H1 (cell line): Measurements from ENCODE around the gene TSC22D3. TPM values are rescaled to one million over a fixed set of nuclear protein-coding genes. Genes with fewer than 3 reads are reported as not detected.
A peak's percentile ranks its signal among the peaks of the same experiment; 100 is the strongest.

Experiments used
- CTCF ChIA-PET: fragments of 300-600 bp; sonication (Branson Sonifier 250); formaldehyde crosslinking; loops from one replicate; lab custom pipeline; 2021; ENCODE audit not compliant: partially characterized antibody; lab: Charles Lee
- POLR2A ChIA-PET: fragments of 300-600 bp; sonication (Branson Sonifier 250); formaldehyde crosslinking; loops from one replicate; lab custom pipeline; 2021; ENCODE audit warnings: inconsistent platforms; ENCODE audit not compliant: partially characterized antibody; lab: Charles Lee
- DNase-seq, 2 experiments: peaks; one replicate each; pipeline versions ENCODE4 v3.0.0 to v3.0.0-alpha.2; 2010 to 2022; ENCODE audit warnings: low spot score in 2 of 2, low read depth in 1 of 2, mixed read lengths in 1 of 2
- FAIRE-seq: peaks from 2 replicates; lab custom pipeline; 2011; peaks lifted over from hg19 to GRCh38; lab: Jason Lieb, UNC
- H2AFZ ChIP-seq: 2 replicates; pipeline ENCODE4 v1.8.1; 2012; ENCODE audit warnings: low read length, inconsistent platforms
- H2AK5ac ChIP-seq: 2 replicates; pipeline ENCODE4 v1.6.1; 2013; ENCODE audit warnings: low read depth, low read length
- H2BK120ac ChIP-seq: replicated peaks from 2 replicates; pipeline ENCODE3; 2013; ENCODE audit warnings: low read depth, low read length, inconsistent platforms
- H2BK12ac ChIP-seq: 2 replicates; pipeline ENCODE4 v1.6.1; 2013; ENCODE audit warnings: low read depth, low read length
- H2BK15ac ChIP-seq: 2 replicates; pipeline ENCODE4 v1.6.1; 2013; ENCODE audit warnings: low read length
- H2BK20ac ChIP-seq: 2 replicates; pipeline ENCODE4 v1.6.1; 2013; ENCODE audit warnings: low read length
- H2BK5ac ChIP-seq: 2 replicates; pipeline ENCODE4 v1.6.1; 2013; ENCODE audit warnings: low read depth, low read length
- H3K14ac ChIP-seq: 2 replicates; pipeline ENCODE4 v1.6.1; 2013; ENCODE audit warnings: inconsistent platforms; ENCODE audit not compliant: insufficient read length
- H3K18ac ChIP-seq: 2 replicates; pipeline ENCODE4 v1.6.1; 2013; ENCODE audit warnings: low read length; ENCODE audit errors: extremely low read depth
- H3K23ac ChIP-seq: 2 replicates; pipeline ENCODE4 v1.6.1; 2013; ENCODE audit warnings: inconsistent platforms; ENCODE audit not compliant: insufficient read length
- H3K23me2 ChIP-seq: 2 replicates; pipeline ENCODE4 v1.6.1; 2013; ENCODE audit warnings: low read depth, low read length
- H3K27ac ChIP-seq: 2 replicates; pipeline ENCODE4 v1.6.1; 2011; ENCODE audit warnings: low read depth, low read length, inconsistent platforms
- H3K27me3 ChIP-seq, 4 experiments: replicated peaks in 1 of 4; 1 replicate in 1 of 4; 2 replicates in 3 of 4; pipeline versions ENCODE4 v1.6.1 to v1.8.1; 2011 to 2013; ENCODE audit warnings: low read length in 3 of 4, mild to moderate bottlenecking in 3 of 4, inconsistent platforms in 2 of 4, mixed read lengths in 2 of 4, moderate library complexity in 1 of 4; ENCODE audit not compliant: control insufficient read depth in 3 of 4, insufficient read depth in 3 of 4; ENCODE audit errors: extremely low read depth in 1 of 4
- H3K36me3 ChIP-seq, 4 experiments: 2 replicates each; pipeline versions ENCODE4 v1.6.1 to v1.8.1; 2011 to 2013; ENCODE audit warnings: mild to moderate bottlenecking in 4 of 4, low read length in 3 of 4, moderate library complexity in 2 of 4, control low read depth in 1 of 4, inconsistent platforms in 1 of 4; ENCODE audit not compliant: insufficient read depth in 4 of 4, control insufficient read depth in 2 of 4
- H3K4ac ChIP-seq: replicated peaks from 2 replicates; pipeline ENCODE3; 2013; ENCODE audit warnings: low read length, low read depth, mixed read lengths, inconsistent platforms; ENCODE audit not compliant: insufficient read length
- H3K4me1 ChIP-seq, 4 experiments: replicated peaks in 1 of 4; 1 replicate in 1 of 4; 2 replicates in 3 of 4; pipeline versions ENCODE4 v1.6.1 to v1.8.1; 2011 to 2013; ENCODE audit warnings: low read length in 3 of 4, inconsistent platforms in 2 of 4, mixed read lengths in 1 of 4; ENCODE audit not compliant: insufficient read depth in 4 of 4, control insufficient read depth in 3 of 4
- H3K4me2 ChIP-seq, 2 experiments: 2 replicates each; pipeline versions ENCODE4 v1.6.1 to v1.8.1; 2011 to 2013; ENCODE audit warnings: low read depth in 2 of 2, low read length in 2 of 2, control low read depth in 1 of 2, inconsistent platforms in 1 of 2, mild to moderate bottlenecking in 1 of 2; ENCODE audit not compliant: insufficient read depth in 1 of 2
- H3K4me3 ChIP-seq, 4 experiments: fragments of 200-600, 300-600 bp in 1 of 4; sonication (generic), shearing (Covaris generic), sonication (Bioruptor Twin) in 1 of 4; 2 replicates each; pipeline versions ENCODE4 v1.5.1 to v1.8.1; 2011 to 2016; ENCODE audit warnings: low read length in 4 of 4, low read depth in 3 of 4, control low read depth in 2 of 4, inconsistent platforms in 2 of 4, mild to moderate bottlenecking in 2 of 4, mixed read lengths in 1 of 4, moderate library complexity in 1 of 4; ENCODE audit not compliant: insufficient read depth in 2 of 4; ENCODE audit errors: extremely low read depth in 1 of 4
- H3K56ac ChIP-seq: replicated peaks from 2 replicates; pipeline ENCODE3; 2013; ENCODE audit warnings: low read depth, mild to moderate bottlenecking, mixed read lengths, low read length, inconsistent platforms; ENCODE audit not compliant: insufficient read length
- H3K79me1 ChIP-seq: 2 replicates; pipeline ENCODE4 v1.6.1; 2013; ENCODE audit warnings: low read depth, low read length, control low read depth
- H3K79me2 ChIP-seq, 2 experiments: 2 replicates each; pipeline versions ENCODE4 v1.6.1 to v1.8.1; 2012 to 2013; ENCODE audit warnings: low read length in 2 of 2, mild to moderate bottlenecking in 2 of 2, inconsistent platforms in 1 of 2; ENCODE audit not compliant: insufficient read depth in 2 of 2, control insufficient read depth in 1 of 2
- H3K9ac ChIP-seq, 4 experiments: replicated peaks in 1 of 4; 1 replicate in 1 of 4; 2 replicates in 3 of 4; pipeline versions ENCODE4 v1.6.1 to v1.8.1; 2011 to 2013; ENCODE audit warnings: low read depth in 3 of 4, low read length in 3 of 4, control low read depth in 2 of 4, mild to moderate bottlenecking in 2 of 4, moderate library complexity in 2 of 4, inconsistent platforms in 1 of 4; ENCODE audit errors: extremely low read depth in 1 of 4
- H3K9me3 ChIP-seq, 2 experiments: 2 replicates each; pipeline versions ENCODE4 v1.6.1 to v1.8.1; 2012 to 2013; ENCODE audit warnings: mild to moderate bottlenecking in 2 of 2, moderate library complexity in 2 of 2, control low read depth in 1 of 2, inconsistent platforms in 1 of 2, low read depth in 1 of 2, low read length in 1 of 2, mixed read lengths in 1 of 2; ENCODE audit not compliant: insufficient read depth in 2 of 2
- H4K20me1 ChIP-seq, 2 experiments: replicated peaks in 1 of 2; 2 replicates each; pipeline versions ENCODE3 to v1.8.1; 2011 to 2013; ENCODE audit warnings: inconsistent platforms in 2 of 2, low read length in 2 of 2, mild to moderate bottlenecking in 1 of 2; ENCODE audit not compliant: insufficient read depth in 2 of 2, control insufficient read depth in 1 of 2
- H4K5ac ChIP-seq: 2 replicates; pipeline ENCODE4 v1.6.1; 2013; ENCODE audit warnings: low read length, low read depth, mixed read lengths, inconsistent platforms; ENCODE audit not compliant: insufficient read length
- H4K8ac ChIP-seq: 2 replicates; pipeline ENCODE4 v1.8.0; 2013; ENCODE audit warnings: mild to moderate bottlenecking, moderate library complexity, low read length, inconsistent platforms; ENCODE audit not compliant: insufficient read depth; ENCODE audit errors: extremely low read depth
- H4K91ac ChIP-seq: replicated peaks from 2 replicates; pipeline ENCODE3; 2013; ENCODE audit warnings: low read length, mixed read lengths, inconsistent platforms; ENCODE audit not compliant: insufficient read length
- ASH2L ChIP-seq: fragments of 200-600, 300-600 bp; sonication (generic); IDR thresholded peaks from one replicate; pipeline ENCODE4 v1.7.1; 2017; ENCODE audit warnings: low read length
- BCL11A ChIP-seq, 2 experiments: IDR thresholded peaks; one replicate each; pipeline ENCODE4 v1.6.1; 2011; ENCODE audit warnings: low read depth in 2 of 2, low read length in 2 of 2, mild to moderate bottlenecking in 2 of 2
- BRCA1 ChIP-seq: IDR thresholded peaks from 2 replicates; pipeline ENCODE4 v1.6.1; 2012; ENCODE audit warnings: low read depth, low read length, improper control_type of control experiment
- CEBPB ChIP-seq: IDR thresholded peaks from 2 replicates; pipeline ENCODE4 v1.6.1; 2012; ENCODE audit warnings: low read depth, low read length
- CHD1 ChIP-seq: IDR thresholded peaks from 2 replicates; pipeline ENCODE4 v1.6.1; 2012; ENCODE audit warnings: low read depth, low read length, improper control_type of control experiment
- CREB1 ChIP-seq: IDR thresholded peaks from 2 replicates; pipeline ENCODE4 v1.6.1; 2012; ENCODE audit warnings: inconsistent platforms
- GABPA ChIP-seq: IDR thresholded peaks from 2 replicates; pipeline ENCODE4 v1.6.1; 2011; ENCODE audit warnings: mild to moderate bottlenecking, low read length, moderate library complexity, borderline replicate concordance; ENCODE audit not compliant: insufficient read depth
- JUN ChIP-seq: IDR thresholded peaks from 2 replicates; pipeline ENCODE4 v1.6.1; 2011; ENCODE audit warnings: low read depth, mild to moderate bottlenecking, improper control_type of control experiment, low read length
- JUND ChIP-seq: IDR thresholded peaks from 2 replicates; pipeline ENCODE4 v1.6.1; 2011; ENCODE audit warnings: mild to moderate bottlenecking, improper control_type of control experiment, low read length
- MAFK ChIP-seq: IDR thresholded peaks from 2 replicates; pipeline ENCODE4 v1.6.1; 2012; ENCODE audit warnings: low read depth, mild to moderate bottlenecking, improper control_type of control experiment, low read length
- RNF2 ChIP-seq: fragments of 200-900, 300-1000 bp; sonication (generic); IDR thresholded peaks from 2 replicates; pipeline ENCODE4 v1.7.1; 2016; ENCODE audit warnings: borderline replicate concordance, low read depth, mild to moderate bottlenecking, antibody characterized with exemption, low read length; ENCODE audit not compliant: poor library complexity, severe bottlenecking; ENCODE audit errors: missing control alignments
- SRF ChIP-seq: IDR thresholded peaks from 2 replicates; pipeline ENCODE4 v1.6.1; 2011; ENCODE audit warnings: mild to moderate bottlenecking, low read depth, low read length, moderate library complexity
- USF2 ChIP-seq: IDR thresholded peaks from 2 replicates; pipeline ENCODE4 v1.6.1; 2011; ENCODE audit warnings: low read length, improper control_type of control experiment
- WGBS, 2 experiments: shearing (Covaris generic) in 1 of 2; methylation state at CpG; one replicate each; pipeline versions ENCODE4 v1.1.6 to v1.1.7; 2013 to 2015; ENCODE audit warnings: low lambda C conversion rate in 2 of 2, mixed read lengths in 2 of 2, inconsistent platforms in 1 of 2, low coverage in 1 of 2, missing lambda C conversion rate in 1 of 2; ENCODE audit not compliant: insufficient replicate concordance in 2 of 2, insufficient coverage in 1 of 2, insufficient read length in 1 of 2; ENCODE audit errors: extremely low coverage in 1 of 2, missing lambda C conversion rate in 1 of 2; 5-methylcytosine and 5-hydroxymethylcytosine counted together
- polyA plus RNA-seq, 7 experiments: library from polyadenylated mRNA; depleted of rRNA in 3 of 7; stranded (reverse) in 5 of 7; unstranded in 2 of 7; fragments of >200 nt in 5 of 7; fragments of 200-250 nt in 2 of 7; gene quantifications; 1 replicate in 5 of 7; 2 replicates in 1 of 7; 4 replicates in 1 of 7; pipeline versions ENCODE4 v1.2.1 to v1.2.3, GENCODE V29; 2011 to 2013; ENCODE audit warnings: missing spikeins in 2 of 7, mixed read lengths in 2 of 7
- total RNA-seq: library from RNA; stranded (reverse); fragmentation: NEBNext Ultra II Directional; extraction: Animal tissue kit (Norgen Biotek cat#: 25700); gene quantifications from 2 replicates; pipeline ENCODE4 v1.2.1, GENCODE V29; 2021

TSC22D3 gene
- total and polyA plus RNA-seq, 2 of the 8 experiments (the other 6 are each of a cell fraction or from before 2014, with no cell fraction given), result 7.6 to 12.9 TPM

- DNase-seq (no peak), FAIRE-seq (peak; percentile 62)
- H2AK5ac ChIP-seq, result no peak overlapping the region
- no peaks in the 10 kb centered on the region for H3K36me3 ChIP-seq
- no peak overlapping the region for H4K91ac ChIP-seq
- POLR2A ChIA-PET, result interaction anchor here (0.7 to 1.6 kb wide), 3 partner anchors 9 to 70 kb away, joined by 3 to 6 read pairs (median 3); no protein-coding TSS in a partner anchor
- H2BK120ac ChIP-seq, result no peak overlapping the region
- WGBS, 2 experiments, result 26% methylated on average over 4 of the region's 4 CpGs; no CpG with 5 or more reads in 1 of the 2 experiments
- no peak overlapping the region for H3K23ac ChIP-seq
- H3K27me3 ChIP-seq, result no peaks in the 10 kb centered on the region
- peaks cover 0 to 8% (median 2%) of the 10 kb centered on the region in 4 experiments; a peak in 2 of 7 replicates for H3K4me1 ChIP-seq
- H3K79me1 ChIP-seq, result no peaks in the 10 kb centered on the region
- H3K9me3 ChIP-seq, result no peaks in the 10 kb centered on the region
- H3K4ac ChIP-seq, result no peak overlapping the region
- H2AFZ ChIP-seq, result no peak overlapping the region
- H2BK12ac ChIP-seq, result no peak overlapping the region
- no peaks in the 10 kb centered on the region for H3K79me2 ChIP-seq
- no peak overlapping the region; a peak in 1 of 4 replicates for H3K4me2 ChIP-seq
- no peak overlapping the region for H3K9ac ChIP-seq
- no peak overlapping the region for H3K56ac ChIP-seq
- H3K27ac ChIP-seq, result no peak overlapping the region
- CTCF ChIA-PET, result interaction anchor here (1.5 to 2.3 kb wide), 3 partner anchors 12 to 27 kb away, joined by 6 to 9 read pairs (median 8); no protein-coding TSS in a partner anchor
- no peak overlapping the region for H3K18ac ChIP-seq
- no peak overlapping the region for H4K5ac ChIP-seq
- H2BK15ac ChIP-seq, result no peak overlapping the region
- H2BK20ac ChIP-seq, result no peak overlapping the region
- no peak overlapping the region for H3K4me3 ChIP-seq
- no peak overlapping the region for H4K8ac ChIP-seq
- H4K20me1 ChIP-seq, result no peaks in the 10 kb centered on the region
- H3K23me2 ChIP-seq, result no peaks in the 10 kb centered on the region
- H3K14ac ChIP-seq, result no peak overlapping the region
- H2BK5ac ChIP-seq, result no peak overlapping the region
- TF ChIP-seq USF2 (no peak), JUN (no peak), RNF2 (no peak), GABPA (no peak), BRCA1 (no peak), JUND (no peak), BCL11A (IDR thresholded peaks at IDR 0.05; ENCODE audit: low read depth in 2 of 2, low read length in 2 of 2) (no peak), CHD1 (no peak), MAFK (no peak), CREB1 (no peak), ASH2L (no peak), SRF (no peak), CEBPB (no peak)
Measured at GRCh38 chrX:107700317-107700774, 75.2 kb downstream of the TSC22D3 start.
